HG03442 (cell line): ENCODE measurements around the gene BMPER.

Experiments used
- ATAC-seq: cut with Tn5 transposase; IDR thresholded peaks from one replicate; pipeline ENCODE4 v1.9.1; 2021; ENCODE audit warnings: mild to moderate bottlenecking, moderate library complexity; ENCODE audit not compliant: unreplicated experiment

BMPER gene

DNA sequence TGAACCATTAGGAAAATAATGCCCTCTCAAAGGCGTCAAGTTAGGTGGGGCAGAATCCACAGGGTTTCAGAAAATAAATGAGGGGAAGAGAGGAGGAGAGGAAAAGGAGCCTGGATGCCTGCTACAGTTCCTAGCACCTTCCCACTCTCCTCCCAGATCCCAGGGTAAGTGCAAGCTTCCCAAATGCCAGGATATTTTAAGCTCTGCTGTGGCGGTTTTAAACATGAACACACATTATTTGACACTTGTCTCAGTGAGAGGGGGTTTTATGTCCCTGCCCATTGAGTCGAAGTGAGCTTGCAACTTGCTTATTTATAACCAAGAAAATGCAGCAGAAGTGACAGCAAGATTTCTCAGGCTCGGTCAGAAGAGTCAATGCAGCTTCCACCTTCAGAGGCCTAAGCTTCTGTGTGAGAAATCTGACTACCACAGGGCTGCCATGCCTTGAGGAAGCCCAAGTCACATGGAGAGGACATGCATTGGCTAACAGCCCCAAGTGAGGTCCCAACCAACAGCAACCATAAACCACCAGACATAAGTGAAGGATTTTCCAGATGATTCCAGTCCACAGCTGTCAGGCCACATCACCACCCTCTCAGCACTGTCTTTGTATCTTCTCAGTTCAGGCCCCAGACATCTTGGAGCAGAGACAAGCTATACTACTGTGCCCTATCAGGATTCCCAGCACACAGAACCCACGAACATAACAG, 17.9 kb upstream of the BMPER start:
- ATAC-seq: no peak

- ATAC-seq: no peak
Measured at GRCh38 chr7:33888166-33888565, 17.2 kb upstream of the BMPER start.

- ATAC-seq: no peak
Measured at GRCh38 chr7:33892945-33893344, 12.4 kb upstream of the BMPER start.

- ATAC-seq: no peak
Measured at GRCh38 chr7:33893377-33893776, 12.0 kb upstream of the BMPER start.

DNA sequence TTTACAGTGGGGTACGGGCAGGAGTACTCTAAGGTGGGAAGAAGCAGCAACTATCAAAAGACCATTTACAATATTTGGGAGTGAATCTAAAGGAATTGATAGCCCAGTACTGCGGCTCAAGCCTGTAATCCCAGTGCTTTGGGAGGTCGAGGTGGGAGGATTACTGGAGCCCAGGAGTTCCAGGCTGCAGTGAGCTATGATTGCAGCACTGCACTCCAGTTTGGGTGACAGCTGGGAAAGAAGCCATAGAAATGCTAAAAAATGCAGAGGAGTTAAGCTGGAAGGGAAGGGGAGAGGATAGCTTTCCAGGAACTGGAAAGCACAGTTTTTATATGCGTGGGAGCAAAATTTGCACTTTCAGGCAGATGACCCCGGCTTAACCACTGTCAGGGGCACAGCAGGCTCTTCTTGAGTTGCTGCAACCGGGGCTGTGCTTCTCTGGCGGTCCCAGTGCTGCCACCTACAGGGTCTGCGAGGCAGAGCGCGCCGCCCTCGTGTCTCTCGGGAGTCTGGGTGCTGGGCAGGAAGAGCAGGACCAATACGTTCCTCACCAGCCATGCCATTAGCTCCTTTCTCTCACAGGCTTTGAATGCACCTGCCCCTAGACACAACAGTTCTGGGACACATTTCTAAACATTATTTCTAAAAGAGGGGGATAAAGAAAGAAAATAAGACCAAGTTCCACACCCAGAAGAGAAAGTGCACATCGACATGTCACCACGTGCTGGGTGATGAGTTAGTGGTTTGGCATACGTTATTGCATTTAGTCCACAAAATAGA, 10.1 kb upstream of the BMPER start:
- peak; percentile 99 for ATAC-seq

DNA sequence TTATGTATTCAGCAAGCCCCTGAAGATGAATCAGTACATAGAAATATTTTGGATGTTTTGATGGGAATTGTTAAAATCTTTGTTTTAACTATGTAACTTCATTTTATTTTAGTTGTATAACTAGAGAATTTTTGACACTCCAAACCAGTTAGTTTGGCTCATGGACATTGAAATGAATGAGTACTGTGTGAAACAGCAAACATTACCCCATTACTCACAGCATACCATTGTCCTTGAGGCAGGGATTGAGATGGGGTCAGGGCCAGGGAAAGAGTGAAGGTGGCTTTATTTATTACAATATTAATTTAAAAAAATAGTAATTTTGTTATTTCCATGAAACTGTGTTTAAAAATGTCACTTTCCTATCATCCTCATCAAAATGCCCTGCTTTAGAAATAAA, 4.8 kb upstream of the BMPER start:
- no peak for ATAC-seq

DNA sequence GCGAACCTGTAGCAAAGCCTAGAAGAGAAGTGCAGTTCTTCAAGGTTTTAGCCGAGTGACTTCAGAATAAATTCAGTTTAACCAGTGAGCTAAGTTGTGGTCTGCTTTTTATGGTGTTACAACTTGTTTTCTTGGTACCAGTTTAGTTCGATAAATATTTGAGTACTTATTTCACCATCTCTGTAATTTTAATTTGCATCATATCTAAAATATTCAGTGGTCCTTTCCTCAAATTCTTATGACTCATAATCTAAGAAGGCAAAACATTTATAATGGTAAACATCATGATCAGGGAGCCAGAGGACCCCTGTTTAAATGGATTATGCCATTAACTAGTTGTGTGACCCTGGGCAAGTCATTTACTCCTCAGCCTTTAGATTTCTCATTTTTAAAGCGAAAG, 4.1 kb upstream of the BMPER start:
- ATAC-seq: no peak

DNA sequence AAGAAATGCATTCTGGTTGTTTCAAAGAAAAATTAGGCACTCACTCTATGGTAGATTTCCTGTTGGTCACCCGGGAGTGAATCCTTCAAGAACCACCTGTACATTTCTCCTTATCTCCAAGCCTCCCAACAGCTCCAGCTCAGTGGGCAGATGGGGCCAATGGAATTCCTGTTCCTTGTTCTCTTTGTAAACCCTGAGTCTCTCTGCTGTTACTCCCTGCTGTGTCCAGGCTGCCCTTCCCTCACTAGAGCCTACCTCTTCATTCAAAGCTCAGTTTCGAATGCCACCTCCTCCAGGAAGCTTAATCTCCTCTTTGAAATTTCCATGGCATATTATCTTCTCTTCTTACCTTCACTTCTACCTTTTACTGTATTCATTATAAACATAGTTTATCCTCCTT, 3.5 kb upstream of the BMPER start:
- no peak for ATAC-seq

DNA sequence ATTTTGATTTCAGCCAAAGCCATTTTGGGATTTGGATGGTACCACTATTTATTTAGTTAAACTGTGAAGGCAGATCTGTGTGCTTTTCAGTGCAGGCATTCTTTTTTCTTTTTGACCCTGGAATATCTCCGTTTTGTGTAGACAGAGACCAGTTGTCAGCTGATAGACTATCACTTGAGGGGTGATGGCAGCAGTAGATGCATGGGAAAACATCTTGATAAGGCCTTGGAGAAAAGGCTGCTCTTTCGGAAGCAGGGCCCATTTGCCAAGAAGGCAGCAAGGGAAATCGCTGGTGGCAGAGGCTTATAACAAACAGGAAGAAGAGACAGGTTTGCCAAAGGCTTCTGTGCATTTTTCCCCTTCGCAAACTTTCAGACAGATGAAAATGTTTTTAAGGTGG, 2.6 kb upstream of the BMPER start:
- no peak for ATAC-seq

DNA sequence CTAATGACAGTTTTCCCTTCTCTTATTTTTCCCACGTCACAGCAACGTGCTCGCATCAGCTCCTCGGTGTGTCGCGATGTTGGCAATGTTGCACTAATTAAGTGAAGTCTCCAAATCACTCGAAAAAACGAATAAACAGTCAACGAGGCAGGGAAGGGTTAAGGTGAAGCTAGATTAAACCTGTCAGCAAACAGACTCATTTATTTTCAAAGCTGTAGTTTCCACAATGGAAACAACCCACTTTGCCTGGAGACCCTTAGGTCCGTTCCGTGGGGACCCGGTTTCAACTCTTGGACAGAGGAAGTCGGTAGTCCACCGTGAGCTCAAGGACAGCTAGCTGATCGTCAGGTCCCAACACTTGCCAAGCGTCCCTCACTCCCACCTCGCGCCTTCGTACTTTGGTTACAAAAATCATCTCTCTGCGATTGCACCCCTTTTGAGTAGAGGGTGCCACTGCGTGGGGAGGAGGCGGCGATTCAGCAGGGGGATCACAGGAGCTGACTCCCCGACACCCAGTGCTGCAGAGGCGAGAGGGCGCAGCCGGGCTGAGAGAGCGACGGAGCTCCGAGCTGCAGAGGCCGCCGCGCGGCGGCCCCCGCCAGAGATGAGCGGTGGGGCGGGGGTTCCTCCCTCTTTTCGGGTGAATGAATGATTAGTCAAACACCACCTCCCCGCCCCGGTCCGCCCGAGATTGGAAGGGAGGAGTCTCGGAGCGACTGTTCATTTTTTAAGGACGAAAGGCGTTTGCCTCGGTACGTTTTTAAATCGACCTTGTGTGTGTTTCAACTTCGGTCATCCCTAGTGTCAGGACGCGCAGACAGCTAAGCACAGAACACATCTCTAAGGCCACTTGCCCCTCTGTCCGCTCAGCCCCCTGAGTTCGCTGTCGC, 1.3 kb upstream of the BMPER start:
- ATAC-seq: peak; percentile 33

- ATAC-seq: peak; percentile 42
Measured at GRCh38 chr7:33904681-33905388, 504 bp upstream of the BMPER start.

GRCh38 chr7:33906697-33907096, 1.4 kb downstream of the BMPER start:
- no peak for ATAC-seq

DNA sequence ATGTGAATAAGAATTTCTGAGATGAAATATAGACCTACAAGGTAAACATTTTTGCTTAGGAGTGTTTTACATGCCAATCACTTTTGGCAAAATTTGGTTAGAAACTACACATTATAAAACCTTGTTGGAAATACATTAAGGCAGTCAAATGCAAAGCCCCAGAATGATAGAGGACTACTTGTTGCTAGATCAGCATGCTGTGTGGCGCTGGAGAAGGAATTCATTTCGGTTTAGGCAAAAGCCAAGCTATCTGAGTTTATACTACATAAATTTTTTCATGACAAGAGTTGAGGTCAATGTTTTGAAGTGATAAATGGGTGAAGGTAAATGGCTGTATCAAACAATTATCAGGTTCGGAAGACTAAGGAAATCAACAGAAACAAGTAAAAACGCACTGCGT, 2.3 kb downstream of the BMPER start:
- no peak for ATAC-seq

GRCh38 chr7:33909318-33909717, 4.0 kb downstream of the BMPER start:
- no peak for ATAC-seq

GRCh38 chr7:33909755-33910154, 4.4 kb downstream of the BMPER start:
- no peak for ATAC-seq

DNA sequence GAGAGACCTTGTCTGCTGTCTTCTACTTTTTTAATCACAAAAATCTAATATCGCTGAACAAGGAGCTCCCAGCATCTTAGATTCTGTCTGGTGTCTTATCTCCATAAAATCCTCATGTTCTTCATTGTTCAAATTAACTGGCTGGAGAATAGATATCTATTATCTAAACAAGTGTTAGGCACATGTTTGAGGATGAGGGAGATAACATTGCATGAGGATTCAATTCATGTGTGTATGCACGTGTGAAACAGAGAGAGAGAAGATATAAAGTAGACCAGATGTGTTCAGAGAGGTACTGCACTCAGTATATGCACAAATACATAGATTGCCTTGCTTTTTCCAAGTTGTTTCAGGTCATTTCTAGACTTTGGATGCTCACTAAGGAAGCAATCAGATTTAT, 5.4 kb downstream of the BMPER start:
- no peak for ATAC-seq

DNA sequence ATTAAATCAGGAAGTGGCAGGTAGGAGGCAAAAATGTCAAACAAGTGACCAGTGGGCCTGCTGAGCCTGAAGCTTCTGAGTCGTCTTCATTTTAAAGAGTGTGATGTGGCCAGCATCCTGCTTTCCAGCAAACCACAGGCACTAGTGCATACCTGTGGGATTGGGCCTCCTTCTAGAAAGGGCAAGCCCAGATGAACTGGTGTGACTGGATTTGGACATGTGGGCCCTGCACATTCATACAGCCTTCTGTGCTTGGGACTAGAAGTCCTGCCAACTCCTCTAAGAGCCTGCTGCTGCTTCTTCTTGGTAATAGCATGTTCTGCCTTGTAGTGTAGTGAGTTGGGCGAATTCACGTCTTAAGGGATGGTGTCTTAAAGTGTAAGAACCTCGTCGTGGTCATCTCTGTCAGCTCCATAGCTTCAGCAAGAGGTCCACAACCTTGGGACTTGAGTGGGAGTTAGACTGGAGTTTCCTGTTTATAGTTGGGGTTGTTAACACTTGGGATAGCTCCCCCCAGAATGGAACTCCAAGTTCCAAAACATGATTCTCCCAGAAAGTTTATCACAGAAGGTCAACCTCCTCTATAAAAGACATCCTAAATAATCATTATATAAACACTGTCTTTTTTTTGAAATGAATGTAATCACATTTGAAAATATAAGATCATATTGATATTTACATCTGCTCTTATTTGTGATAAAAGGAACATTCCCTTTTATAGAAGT, 11.2 kb downstream of the BMPER start:
- no peak for ATAC-seq

- no peak for ATAC-seq
Measured at GRCh38 chr7:33917661-33918060, 12.3 kb downstream of the BMPER start.

DNA sequence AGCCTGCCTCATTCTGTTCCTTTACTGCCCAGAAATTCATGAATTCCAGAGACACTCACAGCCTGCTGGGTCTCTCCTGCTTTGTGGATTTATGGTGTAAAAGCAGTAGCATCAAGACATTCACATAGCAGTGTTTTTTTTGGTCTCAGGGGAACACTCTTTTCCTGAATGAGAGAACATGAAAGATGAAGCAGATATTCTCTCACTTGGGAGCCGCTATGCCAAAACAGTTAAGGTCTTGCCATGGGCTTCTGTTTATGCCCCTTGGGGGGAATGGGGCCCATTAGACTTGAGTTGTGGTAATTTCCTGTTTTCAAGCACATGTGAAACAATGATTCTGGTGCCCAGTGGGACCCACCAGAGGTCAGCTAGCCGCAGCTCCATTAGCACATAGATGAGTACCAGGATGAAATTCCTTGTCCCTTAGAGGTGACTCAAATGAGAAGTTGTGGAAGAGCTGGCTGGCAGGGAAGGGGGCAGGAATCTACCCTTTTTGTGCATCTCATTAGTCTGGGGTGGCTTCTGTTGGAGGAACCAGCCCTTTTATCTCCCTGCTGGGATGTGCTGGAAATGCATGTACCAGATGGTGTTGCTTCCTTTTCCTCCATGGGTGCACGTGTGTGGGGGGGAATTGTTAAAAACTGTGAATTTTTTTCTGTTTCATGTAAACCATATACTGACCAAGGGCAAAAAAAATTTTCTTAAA, 13.3 kb downstream of the BMPER start:
- ATAC-seq: no peak

GRCh38 chr7:33919449-33919848, 14.1 kb downstream of the BMPER start:
- no peak for ATAC-seq
